NCI-H187 treated with DMSO at 0.1 percent for 48 hours (cell line): ENCODE measurements around the gene NEURL2.
"Not testable (repeated sequence)": the region's sequence is repeated elsewhere in the genome, so short reads cannot be mapped to it uniquely, and the experiment has no call there.

ENCODE experiments used
- DNase-seq: peaks from one replicate; lab custom pipeline; 2025; lab: John Stamatoyannopoulos, UW

NEURL2 gene, protein sequence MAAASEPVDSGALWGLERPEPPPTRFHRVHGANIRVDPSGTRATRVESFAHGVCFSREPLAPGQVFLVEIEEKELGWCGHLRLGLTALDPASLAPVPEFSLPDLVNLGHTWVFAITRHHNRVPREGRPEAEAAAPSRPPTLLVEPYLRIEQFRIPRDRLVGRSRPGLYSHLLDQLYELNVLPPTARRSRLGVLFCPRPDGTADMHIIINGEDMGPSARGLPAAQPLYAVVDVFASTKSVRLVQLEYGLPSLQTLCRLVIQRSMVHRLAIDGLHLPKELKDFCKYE

DNA sequence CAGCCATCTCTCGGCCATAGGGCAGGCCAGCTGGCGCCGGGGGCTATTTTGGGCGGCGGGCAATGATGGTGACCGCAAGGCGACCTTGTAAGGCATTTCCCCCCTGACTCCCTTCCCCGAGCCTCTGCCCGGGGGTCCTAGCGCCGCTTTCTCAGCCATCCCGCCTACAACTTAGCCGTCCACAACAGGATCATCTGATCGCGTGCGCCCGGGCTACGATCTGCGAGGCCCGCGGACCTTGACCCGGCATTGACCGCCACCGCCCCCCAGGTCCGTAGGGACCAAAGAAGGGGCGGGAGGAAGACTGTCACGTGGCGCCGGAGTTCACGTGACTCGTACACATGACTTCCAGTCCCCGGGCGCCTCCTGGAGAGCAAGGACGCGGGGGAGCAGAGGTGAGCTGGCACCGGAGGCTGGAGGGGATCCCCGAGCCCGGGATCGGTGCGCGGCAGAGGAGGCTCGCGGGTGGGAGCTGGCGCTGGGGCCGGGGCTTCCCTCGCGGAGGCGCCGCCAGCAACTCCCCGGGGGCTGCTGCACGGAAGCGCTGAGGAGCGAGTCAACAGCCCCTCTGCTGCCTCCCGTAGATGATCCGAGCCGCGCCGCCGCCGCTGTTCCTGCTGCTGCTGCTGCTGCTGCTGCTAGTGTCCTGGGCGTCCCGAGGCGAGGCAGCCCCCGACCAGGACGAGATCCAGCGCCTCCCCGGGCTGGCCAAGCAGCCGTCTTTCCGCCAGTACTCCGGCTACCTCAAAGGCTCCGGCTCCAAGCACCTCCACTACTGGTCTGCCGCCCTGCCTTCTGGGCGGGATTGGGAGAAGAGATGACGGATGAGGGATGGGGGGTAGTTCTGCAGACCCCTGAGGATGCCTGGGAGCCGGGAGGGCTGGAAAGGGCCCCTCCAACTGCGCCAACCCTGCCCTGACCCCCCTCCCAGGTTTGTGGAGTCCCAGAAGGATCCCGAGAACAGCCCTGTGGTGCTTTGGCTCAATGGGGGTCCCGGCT lies at the start of gene NEURL2, which contains the start of gene CTSA:
Gene NEURL2 (minus strand): TSS at position 224 of the 999 bp plus-strand sequence. CDS start 217 bp downstream, at position 7.
Gene CTSA (plus strand): TSS at position 351 of the 999 bp plus-strand sequence. CDS start 234 bp downstream, at position 585.
- DNase-seq: peak; percentile 41

DNA sequence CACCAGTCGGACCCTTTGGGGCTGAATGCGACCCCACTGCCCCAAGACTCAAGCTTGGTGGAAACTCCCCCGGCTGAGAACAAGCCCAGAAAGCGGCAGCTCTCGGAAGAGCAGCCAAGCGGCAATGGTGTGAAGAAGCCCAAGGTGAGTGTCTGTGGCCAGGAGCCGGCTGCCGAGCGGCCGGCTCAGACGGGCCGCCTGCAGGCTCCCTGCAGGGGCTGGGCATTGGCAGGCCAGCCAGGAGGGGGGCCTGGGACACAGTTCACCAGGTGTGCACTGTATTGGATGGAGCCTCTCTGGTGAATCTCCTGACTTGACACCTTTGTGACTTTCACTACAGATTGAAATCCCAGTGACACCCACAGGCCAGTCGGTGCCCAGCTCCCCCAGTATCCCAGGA lies 49.5 kb upstream of the NEURL2 start:
- DNase-seq: no peak

DNA sequence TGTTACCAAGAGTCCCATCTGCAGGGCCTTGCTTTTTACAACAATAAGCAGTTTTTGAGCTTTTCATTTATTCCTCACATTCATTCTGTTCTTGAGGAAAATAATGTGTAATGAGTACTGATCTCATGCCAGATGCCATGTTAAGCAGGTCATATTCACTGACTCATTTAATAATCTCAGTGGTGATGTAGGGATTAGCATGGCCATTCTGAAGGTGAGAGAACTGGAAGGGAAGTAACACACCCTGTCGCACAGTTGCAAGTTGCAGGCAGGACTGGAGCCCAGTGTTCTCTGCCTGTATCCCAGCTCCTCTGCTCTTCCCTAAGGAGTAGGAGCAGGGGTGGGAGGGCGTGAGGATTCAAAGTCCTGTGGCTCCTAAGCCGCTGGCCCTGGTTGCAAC lies 49.0 kb upstream of the NEURL2 start:
- DNase-seq: no peak

DNA sequence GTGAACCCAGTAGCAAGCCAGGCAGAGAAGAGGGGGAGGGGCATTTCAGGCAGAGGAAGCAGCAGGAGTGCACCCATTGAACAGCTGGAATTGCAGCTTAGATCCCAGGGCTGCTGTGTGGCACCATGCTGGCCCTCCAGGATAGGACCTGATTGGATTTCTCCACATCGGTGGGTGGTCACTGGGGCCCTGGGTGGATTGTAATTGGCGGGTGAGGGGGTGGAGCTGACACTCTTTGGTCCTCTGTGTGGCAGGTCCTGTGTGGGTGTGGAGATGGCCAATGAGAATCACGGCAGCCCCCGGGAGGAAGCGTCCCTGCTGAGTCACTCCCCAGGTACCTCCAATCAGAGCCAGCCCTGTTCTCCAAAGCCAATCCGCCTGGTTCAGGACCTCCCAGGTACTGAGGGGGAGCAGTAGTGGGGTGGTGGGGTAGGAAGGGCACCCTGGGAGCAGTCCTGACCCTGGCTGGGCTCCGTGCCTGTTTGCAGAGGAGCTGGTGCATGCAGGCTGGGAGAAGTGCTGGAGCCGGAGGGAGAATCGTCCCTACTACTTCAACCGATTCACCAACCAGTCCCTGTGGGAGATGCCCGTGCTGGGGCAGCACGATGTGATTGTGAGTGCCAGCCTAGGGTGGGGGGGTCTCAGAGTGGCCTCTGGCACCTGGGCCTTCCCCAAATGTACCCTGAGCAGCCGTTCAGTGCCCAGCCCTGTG lies 47.9 kb upstream of the NEURL2 start:
- DNase-seq: no peak

DNA sequence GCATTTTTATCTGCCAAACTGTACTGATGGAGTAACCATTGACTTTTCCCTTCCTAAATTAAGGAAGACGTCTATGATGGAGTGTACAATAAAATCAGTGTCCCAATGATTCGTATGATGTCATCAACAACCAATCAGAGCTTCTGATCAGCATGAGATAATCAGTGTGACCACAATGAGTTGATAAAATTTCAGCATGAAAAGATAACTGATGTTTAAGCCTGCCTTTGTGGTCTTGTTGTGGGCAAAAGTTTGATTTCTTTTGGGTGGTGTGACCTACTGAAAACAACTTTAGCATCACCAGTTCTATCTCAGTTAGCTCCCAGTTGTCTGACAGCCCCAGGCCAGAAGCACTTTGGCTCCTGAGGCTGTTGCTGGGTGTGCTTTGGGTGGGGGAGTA lies 46.8 kb upstream of the NEURL2 start:
- DNase-seq: no peak

DNA sequence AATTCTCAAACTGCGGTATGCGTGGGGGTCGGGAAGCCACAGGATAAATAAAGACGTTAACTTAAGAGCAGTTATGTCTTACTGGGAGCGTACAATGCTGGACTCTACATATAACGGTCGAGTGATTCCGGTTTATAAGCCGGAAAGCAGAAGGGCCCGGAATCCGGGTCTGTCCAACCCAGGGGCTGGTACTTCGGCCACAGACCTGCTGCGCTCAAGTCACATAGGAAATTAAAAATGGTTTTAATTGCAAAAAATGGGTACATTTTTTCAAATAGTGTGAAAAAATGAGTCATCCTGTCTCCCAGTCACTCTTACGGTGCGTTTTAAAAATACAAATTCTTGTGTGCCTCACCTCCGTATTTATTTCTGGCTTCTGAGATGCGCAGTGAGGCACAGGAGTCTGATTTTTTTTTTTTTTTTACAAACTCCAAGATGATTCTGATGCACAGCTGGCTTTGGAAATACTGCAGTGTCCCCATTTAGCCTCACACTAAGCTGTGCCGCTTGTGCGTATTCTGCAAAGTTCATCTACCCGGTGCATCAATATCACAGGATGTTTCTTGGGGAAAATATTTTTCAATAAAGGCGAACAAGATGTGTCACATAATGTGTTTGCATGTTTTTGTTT lies 44.5 kb upstream of the NEURL2 start:
- no peak for DNase-seq

DNA sequence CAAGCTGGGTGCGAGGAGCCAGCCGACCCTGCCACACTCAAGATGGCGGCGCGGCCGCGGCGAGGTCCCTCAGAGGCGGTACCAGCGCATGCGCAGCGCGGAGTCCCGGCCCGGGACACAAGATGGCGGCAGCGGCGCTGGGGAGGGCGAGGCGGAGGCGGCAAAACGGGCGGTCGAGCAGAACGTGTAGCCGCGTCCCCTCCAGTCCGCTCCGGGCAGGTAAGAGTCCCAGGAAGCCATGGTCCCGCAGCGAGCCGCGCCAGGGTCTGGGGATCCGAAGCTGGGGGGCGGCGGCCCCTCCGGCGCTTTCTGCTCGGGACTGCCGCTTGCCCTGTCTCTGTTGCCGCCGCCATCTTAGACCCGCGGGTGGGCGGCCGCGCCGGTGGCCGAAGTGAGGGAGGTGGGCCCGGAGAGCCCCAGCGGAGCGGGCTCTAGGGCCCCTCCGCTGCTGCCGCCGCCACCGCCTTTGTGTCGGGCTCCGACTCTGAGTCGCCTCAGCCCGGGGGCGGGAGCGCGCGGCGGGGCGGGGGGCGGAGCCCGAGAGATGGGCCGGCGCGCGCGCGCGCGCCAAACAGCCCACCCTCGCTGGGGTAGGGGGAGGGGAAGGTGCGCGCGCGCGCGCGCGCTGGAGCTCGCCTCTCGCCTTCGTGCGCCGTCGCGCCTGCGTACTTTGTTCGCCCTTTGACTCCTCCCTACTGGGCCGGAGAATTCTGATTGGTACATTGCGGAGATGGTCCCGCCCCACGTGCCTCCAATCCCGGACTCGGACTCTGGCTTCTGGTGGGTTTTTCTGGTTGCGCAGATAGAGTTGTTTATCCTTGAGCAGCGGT lies 43.8 kb upstream of the NEURL2 start, which contains the start of gene PCIF1:
Gene PCIF1 (plus strand): TSS at position 98 of the 830 bp plus-strand sequence. CDS start 4,317 bp downstream, outside the sequence.
- DNase-seq: peak; percentile 50

DNA sequence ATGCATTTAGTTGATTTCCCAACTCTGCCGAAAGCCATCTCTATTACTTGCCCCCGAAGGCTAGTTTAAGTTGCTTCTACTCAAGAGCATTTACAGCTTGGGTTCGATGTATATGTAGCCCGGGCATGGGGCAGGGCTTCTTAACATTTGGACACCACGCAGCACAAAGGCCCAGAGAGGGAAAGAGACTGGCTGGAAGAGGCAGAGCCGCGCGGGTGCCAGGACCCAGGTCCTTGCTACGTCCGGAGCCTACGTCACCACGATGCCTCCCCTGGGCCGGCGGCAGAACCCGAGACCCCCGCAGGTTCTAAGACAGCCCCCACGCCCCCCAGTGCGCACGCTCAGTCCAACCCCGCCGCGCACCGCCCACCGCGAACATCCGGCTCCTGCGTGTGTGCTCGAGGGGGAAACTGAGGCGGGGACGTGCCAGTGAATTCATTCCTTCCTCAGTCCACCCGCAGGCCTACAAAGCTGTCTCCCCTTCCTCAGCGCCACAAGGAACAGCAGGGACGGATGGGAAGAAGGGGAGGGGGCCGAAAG lies 43.1 kb upstream of the NEURL2 start:
- DNase-seq: no peak

DNA sequence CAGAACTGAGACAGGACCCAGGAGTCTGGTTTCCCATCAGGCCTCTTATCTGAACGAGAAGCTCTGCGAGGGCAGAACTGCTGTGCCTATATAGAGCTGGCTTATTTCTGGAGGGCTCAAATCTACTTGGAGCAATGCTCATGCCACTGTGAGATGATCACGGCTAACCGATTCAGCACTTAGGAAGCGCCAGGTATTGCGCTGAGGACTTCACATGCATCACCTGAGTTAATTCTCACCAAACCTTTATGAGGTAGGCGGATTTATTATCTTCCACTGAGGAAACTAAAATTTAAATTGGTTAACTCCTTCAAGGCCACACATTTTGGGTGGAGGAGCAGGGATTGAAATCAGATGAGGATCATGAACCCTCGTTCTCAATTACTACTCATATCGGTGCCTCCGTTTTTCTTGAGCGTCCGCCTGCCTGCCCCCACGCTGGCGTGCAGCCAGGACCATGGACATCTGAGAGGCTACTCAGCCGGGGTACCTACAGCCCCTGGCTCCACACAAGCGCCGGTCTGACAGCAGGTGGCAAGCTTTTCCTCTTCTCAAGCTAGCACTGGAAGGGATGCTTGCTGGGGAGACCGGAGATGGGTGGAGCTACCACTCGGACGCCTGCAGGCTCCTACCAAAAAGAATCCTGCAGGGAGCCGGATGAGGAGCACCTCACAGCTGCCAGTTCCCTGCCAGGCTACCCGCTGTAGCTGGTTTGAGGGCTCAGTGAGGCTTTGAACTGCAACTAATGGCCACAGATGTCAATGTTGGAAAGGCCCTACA lies 42.4 kb upstream of the NEURL2 start:
- DNase-seq: peak; percentile 59

DNA sequence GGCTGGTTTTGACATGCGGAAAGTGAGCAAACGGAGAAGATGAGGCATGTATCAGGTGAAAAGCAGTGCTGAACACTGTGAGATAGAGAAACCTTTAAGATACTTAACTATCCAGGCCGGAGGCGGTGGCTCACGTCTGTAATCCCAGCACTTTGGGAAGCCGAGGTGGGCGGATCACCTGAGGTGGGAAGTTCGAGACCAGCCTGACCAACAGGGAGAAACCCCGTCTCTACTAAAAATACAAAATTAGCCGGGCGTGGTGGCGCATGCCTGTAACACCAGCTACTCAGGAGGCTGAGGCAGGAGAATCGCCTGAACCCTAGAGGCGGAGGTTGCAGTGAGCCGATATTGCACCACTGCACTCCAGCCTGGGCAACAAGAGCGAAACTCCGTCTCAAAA lies 40.7 kb upstream of the NEURL2 start:
- not testable (repeated sequence) for DNase-seq

DNA sequence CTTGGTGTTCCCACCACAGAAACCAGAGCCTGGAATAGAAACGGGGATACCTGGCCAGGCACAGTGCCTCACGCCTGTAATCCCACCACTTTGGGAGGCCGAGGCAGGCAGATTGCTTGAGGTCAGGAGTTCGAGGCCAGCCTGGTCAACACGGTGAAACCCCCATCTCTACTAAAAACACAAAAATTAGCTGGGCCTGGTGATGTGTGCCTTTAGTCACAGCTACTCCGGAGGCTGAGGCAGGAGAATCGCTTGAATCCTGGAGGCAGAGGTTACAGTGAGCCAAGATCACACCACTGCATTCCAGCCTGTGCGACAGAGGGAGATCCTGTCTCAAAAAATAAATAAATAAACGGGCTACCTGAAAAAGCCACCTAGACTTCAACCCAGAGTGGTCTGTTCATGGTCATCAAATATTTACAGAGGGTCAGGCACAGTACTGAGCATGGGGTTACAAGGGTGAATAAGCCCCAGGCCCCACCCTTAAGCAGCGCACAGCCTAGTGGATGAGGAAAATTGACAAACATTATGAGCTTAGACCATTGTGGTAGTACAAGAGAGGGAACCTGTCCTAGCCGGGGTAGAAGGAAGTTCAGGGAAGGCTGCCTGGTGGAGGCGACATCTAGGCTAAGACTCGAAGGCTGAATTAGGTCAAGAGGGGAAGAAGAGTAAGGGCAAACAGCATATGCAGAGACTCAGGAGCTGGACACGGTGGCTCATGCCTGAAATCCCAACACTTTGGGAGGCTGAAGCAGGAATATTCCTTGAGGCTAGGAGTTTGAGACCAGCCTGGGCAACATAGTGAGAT lies 36.3 kb upstream of the NEURL2 start:
- DNase-seq: no peak

DNA sequence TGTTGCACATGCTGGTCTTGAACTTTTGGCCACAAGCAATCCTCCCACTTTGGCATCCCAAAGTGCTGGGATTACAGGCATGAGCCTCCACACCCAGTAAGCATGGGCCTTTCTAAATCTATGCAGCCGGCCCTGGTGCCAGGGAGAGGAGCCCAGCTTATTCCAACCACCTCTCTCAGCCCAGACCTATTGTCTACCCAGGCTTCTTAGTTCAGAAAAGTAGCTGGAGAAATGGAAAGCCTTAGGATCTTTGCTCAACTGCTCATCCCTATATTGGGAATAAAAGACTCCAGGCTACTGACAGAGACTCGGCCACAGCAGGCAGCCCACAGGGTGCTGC lies 35.7 kb upstream of the NEURL2 start:
- DNase-seq: no peak

DNA sequence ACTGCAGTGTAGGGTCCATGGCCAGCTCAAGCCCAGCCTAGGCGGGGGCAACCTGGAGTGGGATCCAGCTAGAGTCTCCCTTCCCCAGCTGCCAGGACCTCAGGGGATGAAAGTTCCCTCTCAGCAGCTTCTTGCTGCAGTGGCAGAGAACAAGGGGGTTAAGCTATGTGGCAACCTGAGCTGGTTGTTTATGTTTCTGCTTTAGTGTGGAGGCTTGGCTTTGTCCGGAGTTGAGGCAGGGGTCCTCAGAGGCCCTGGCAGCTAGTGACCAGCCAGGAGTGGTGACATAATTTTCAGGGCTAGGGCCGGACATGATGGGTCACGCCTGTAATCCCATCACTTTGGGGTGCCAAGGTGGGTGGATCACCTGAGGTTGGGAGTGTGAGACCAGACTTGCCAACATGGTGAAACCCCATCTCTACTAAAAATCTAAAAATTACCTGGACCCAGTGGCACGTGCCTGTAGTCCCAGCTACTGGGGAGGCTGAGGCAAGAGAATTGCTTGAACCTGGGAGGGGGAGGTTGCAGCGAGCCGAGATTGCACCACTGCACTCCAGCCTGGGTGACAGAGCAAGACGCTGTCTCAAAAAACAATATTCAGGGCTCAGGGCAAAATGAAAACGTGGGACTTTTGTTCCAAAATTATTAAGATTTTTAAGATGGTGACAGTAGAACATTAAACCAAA lies 35.0 kb upstream of the NEURL2 start:
- DNase-seq: no peak

DNA sequence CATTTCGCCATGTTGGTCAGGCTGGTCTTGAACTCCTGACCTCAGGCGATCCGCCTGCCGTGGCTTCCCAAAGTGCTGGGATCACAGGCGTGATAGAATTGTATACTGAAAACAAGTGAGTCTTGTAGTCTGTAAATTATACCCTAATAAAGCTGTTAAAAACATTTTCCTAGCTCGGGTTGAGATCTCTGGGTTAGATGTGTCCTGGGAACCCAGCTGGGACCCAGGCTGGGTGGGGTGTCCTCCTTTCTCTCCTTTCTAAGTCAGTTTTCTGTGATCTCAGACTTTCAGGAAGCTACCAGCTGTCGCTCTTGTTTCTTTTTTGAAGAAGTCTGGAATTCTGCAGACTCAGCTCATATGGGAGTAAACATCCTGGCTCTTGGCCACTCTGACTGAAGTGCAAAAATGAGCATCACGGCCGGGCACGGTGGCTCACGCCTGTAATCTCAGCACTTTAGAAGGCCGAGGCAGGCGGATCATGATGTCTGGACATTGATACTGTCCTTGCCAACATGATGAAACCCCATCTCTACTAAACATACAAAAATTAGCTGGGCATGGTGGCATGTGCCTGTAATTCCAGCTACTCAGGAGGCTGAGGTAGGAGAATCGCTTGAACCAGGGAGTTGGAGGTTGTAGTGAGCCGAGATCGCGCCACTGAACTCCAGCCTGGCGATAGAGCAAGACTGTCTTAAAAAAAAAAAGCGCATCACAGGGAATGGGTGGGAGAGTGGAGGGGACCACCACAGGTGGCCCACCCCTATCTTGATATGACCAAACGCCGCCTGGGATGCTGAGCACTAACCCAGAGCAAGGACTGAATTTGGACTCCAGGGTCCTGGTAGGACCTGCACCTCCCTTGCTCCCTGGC lies 33.6 kb upstream of the NEURL2 start:
- no peak for DNase-seq

DNA sequence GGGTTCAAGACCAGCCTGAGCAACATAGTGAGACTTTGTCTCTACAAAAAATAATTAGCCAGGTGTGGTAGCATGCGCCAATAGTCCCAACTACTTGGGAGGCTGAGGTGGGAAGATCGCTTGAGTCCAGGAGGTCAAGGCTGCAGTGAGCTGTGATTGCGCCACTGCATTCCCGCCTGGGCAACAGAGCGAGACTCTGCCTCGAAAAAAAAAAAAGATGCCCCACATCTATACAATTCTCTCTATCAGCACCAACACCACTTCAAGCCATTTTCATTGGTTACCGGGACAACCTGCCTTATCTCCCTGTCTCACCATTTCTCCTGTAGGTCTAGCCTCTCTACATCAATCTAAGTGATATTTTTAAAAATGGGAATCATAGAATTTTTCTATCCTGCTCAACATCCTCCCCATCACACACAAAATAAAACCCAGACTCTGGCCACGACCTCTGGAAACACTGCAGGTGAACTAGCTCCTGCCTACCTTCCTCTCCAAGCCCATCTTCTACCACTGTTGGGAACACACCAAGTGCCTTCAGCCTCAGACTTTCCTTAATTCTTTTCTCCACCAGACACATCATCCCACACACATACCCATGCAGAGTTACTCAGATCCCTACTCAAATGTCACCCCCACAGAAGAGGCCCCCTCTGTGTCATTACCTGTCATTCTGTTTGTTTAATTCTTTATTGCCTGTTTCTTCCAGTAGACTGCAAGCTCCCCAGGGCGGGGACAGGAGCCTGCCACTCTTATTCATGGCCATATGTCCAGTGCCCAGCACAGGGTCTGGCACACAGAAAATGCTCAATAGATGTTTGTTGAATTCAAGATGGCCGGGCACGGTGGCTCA lies 30.6 kb upstream of the NEURL2 start:
- no peak for DNase-seq
